Endothelial cell of umbilical vein (primary cell): ENCODE results near the gene FAM217A. TPM values are rescaled to one million over a fixed set of nuclear protein-coding genes. Genes with fewer than 3 reads are reported as not detected.

Experiments
- BruUV-seq: library from RNA; stranded (reverse); fragments of 400-500 nt; replicated peaks from 2 replicates; lab custom pipeline; 2021; lab: Mats Ljungman, UMichigan
- CTCF ChIA-PET: fragments of 300-600, 350-600 bp; sonication (Branson Sonifier 250); formaldehyde crosslinking; loops from one replicate; lab custom pipeline; 2021; ENCODE audit warnings: antibody characterized with exemption, inconsistent platforms; lab: Charles Lee
- POLR2A ChIA-PET: fragments of 300-600, 350-600 bp; sonication (Branson Sonifier 250); formaldehyde crosslinking; loops from one replicate; lab custom pipeline; 2021; ENCODE audit warnings: antibody characterized with exemption, inconsistent platforms; lab: Charles Lee
- DNase-seq: peaks from one replicate; pipeline ENCODE4 v3.0.0-alpha.2; 2011; ENCODE audit warnings: low read depth, low spot score
- FAIRE-seq: peaks from 2 replicates; lab custom pipeline; 2011; peaks lifted over from hg19 to GRCh38; lab: Jason Lieb, UNC
- H2AFZ ChIP-seq: 2 replicates; pipeline ENCODE4 v1.6.0; 2012; ENCODE audit warnings: low read depth, low read length, control low read depth, inconsistent platforms
- H3K27ac ChIP-seq: 2 replicates; pipeline ENCODE4 v1.5.1; 2011; ENCODE audit warnings: low read depth, mild to moderate bottlenecking, control low read depth, low read length, moderate library complexity; ENCODE audit not compliant: insufficient read depth
- H3K27me3 ChIP-seq, 2 experiments: 2 replicates each; pipeline versions ENCODE4 v1.6.0 to v1.6.1; 2011; ENCODE audit warnings: low read length in 2 of 2, mixed read lengths in 1 of 2; ENCODE audit not compliant: control insufficient read depth in 2 of 2, insufficient read depth in 2 of 2
- H3K36me3 ChIP-seq, 2 experiments: 2 replicates in 1 of 2; 3 replicates in 1 of 2; pipeline ENCODE4 v1.5.1; 2011; ENCODE audit warnings: low read length in 2 of 2, mild to moderate bottlenecking in 1 of 2, moderate library complexity in 1 of 2; ENCODE audit not compliant: control insufficient read depth in 2 of 2, insufficient read depth in 2 of 2; ENCODE audit errors: extremely low read depth in 1 of 2
- H3K4me1 ChIP-seq: 3 replicates; pipeline ENCODE4 v1.5.1; 2011; ENCODE audit warnings: mild to moderate bottlenecking, low read length; ENCODE audit not compliant: control insufficient read depth, insufficient read depth; ENCODE audit errors: extremely low read depth
- H3K4me2 ChIP-seq: 2 replicates; pipeline ENCODE4 v1.6.1; 2011; ENCODE audit warnings: low read length, control low read depth, mixed read lengths; ENCODE audit not compliant: insufficient read depth
- H3K4me3 ChIP-seq, 3 experiments: fragments of 200-600 bp in 1 of 3; sonication (generic), shearing (Covaris generic) in 1 of 3; replicated peaks in 1 of 3; 2 replicates each; pipeline ENCODE4 v1.5.1; 2011 to 2016; ENCODE audit warnings: control low read depth in 3 of 3, low read length in 3 of 3, mild to moderate bottlenecking in 2 of 3, inconsistent platforms in 1 of 3, low read depth in 1 of 3, moderate library complexity in 1 of 3; ENCODE audit not compliant: insufficient read depth in 1 of 3
- H3K79me2 ChIP-seq: 2 replicates; pipeline ENCODE4 v1.6.0; 2012; ENCODE audit warnings: low read length, inconsistent platforms; ENCODE audit not compliant: control insufficient read depth, insufficient read depth
- H3K9ac ChIP-seq: replicated peaks from 2 replicates; pipeline ENCODE3; 2011; ENCODE audit warnings: low read length, control low read depth; ENCODE audit not compliant: insufficient read depth; ENCODE audit errors: extremely low read depth
- H3K9me1 ChIP-seq: replicated peaks from 3 replicates; pipeline ENCODE4 v1.6.0; 2011; ENCODE audit warnings: mild to moderate bottlenecking, low read length; ENCODE audit not compliant: control insufficient read depth, insufficient read depth; ENCODE audit errors: extremely low read depth
- H3K9me3 ChIP-seq: replicated peaks from 2 replicates; pipeline ENCODE4 v1.5.1; 2012; ENCODE audit warnings: low read length, inconsistent platforms; ENCODE audit not compliant: control insufficient read depth, insufficient read depth
- H4K20me1 ChIP-seq: replicated peaks from 2 replicates; pipeline ENCODE3; 2011; ENCODE audit warnings: mild to moderate bottlenecking, low read length; ENCODE audit not compliant: control insufficient read depth, insufficient read depth; ENCODE audit errors: extremely low read depth
- EZH2 ChIP-seq: IDR thresholded peaks from 2 replicates; pipeline ENCODE4 v1.6.1; 2012; ENCODE audit warnings: borderline replicate concordance, low read depth, mild to moderate bottlenecking, moderate library complexity, low read length, inconsistent platforms; ENCODE audit not compliant: severe bottlenecking
- FOS ChIP-seq: IDR thresholded peaks from 2 replicates; pipeline ENCODE4 v1.6.1; 2011; ENCODE audit warnings: mild to moderate bottlenecking, low read length, moderate library complexity, borderline replicate concordance; ENCODE audit not compliant: insufficient read depth
- GATA2 ChIP-seq: IDR thresholded peaks from 2 replicates; pipeline ENCODE4 v1.7.0; 2011; ENCODE audit warnings: low read depth, mild to moderate bottlenecking, moderate library complexity, mixed read lengths, low read length; ENCODE audit not compliant: insufficient read length, insufficient read depth
- JUN ChIP-seq: IDR thresholded peaks from 2 replicates; pipeline ENCODE4 v1.6.1; 2011; ENCODE audit warnings: borderline replicate concordance, low read depth; ENCODE audit not compliant: insufficient read length, insufficient read depth
- MYC ChIP-seq: IDR thresholded peaks from one replicate; pipeline ENCODE4 v1.6.1; 2011; ENCODE audit warnings: mild to moderate bottlenecking, low read depth, low read length
- POLR2A ChIP-seq: IDR thresholded peaks from 2 replicates; pipeline ENCODE4 v1.6.1; 2012; ENCODE audit warnings: low read depth, mild to moderate bottlenecking, control low read depth, low read length
- POLR2AphosphoS5 ChIP-seq: IDR thresholded peaks from 2 replicates; pipeline ENCODE4 v1.6.1; 2012; ENCODE audit warnings: low read depth, mild to moderate bottlenecking, control low read depth, low read length, moderate library complexity; ENCODE audit not compliant: insufficient read depth
- dilution Hi-C: fragments of 300-500 bp; cut with MboI; formaldehyde crosslinking; loops from one replicate; pipeline ENCODE4 v1.15.0; 2019; ENCODE audit warnings: low sequenced_read_pairs; ENCODE audit not compliant: extremely low pct_ligation_motif_present
- intact Hi-C: fragments of 100-400 bp; cut with micrococcal nuclease; formaldehyde crosslinking; loops from one replicate; pipeline ENCODE4 v1.10.0; 2022
- polyA plus RNA-seq, 4 experiments: library from polyadenylated mRNA; depleted of rRNA in 3 of 4; stranded (reverse) in 3 of 4; unstranded in 1 of 4; fragments of >200 nt; gene quantifications; 2 replicates each; pipeline versions ENCODE4 v1.2.1 to v1.2.3, GENCODE V29; 2011 to 2012; ENCODE audit warnings: missing spikeins in 1 of 4
- total RNA-seq: library from RNA; stranded (reverse); gene quantifications from 2 replicates; pipeline ENCODE4 v1.2.3, GENCODE V29; 2021
- TF ChIP-seq, protein P1 (sequence below), 2 donors: IDR thresholded peaks; 1 replicate in 1 of 2; 2 replicates in 1 of 2; pipeline ENCODE4 v1.5.1; 2011; ENCODE audit warnings: low read length in 2 of 2, mild to moderate bottlenecking in 2 of 2, moderate library complexity in 2 of 2, control low read depth in 1 of 2, inconsistent platforms in 1 of 2, low read depth in 1 of 2; ENCODE audit not compliant: insufficient read depth in 1 of 2; ENCODE audit errors: extremely low read depth in 1 of 2
- TF ChIP-seq, protein P2 (sequence below): IDR thresholded peaks from 2 replicates; pipeline ENCODE4 v1.6.1; 2011; ENCODE audit not compliant: insufficient read depth, insufficient read length

FAM217A gene
- total and polyA plus RNA-seq, 2 donors (not counting 3 experiments of a cell fraction or from before 2014, with no cell fraction given) = not detected

- no peak for TF ChIP-seq MYC
- TF ChIP-seq POLR2AphosphoS5 = no peak
- TF ChIP-seq EZH2 = no peak
- TF ChIP-seq GATA2 = no peak
- TF ChIP-seq, protein P1, sequence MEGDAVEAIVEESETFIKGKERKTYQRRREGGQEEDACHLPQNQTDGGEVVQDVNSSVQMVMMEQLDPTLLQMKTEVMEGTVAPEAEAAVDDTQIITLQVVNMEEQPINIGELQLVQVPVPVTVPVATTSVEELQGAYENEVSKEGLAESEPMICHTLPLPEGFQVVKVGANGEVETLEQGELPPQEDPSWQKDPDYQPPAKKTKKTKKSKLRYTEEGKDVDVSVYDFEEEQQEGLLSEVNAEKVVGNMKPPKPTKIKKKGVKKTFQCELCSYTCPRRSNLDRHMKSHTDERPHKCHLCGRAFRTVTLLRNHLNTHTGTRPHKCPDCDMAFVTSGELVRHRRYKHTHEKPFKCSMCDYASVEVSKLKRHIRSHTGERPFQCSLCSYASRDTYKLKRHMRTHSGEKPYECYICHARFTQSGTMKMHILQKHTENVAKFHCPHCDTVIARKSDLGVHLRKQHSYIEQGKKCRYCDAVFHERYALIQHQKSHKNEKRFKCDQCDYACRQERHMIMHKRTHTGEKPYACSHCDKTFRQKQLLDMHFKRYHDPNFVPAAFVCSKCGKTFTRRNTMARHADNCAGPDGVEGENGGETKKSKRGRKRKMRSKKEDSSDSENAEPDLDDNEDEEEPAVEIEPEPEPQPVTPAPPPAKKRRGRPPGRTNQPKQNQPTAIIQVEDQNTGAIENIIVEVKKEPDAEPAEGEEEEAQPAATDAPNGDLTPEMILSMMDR (IDR thresholded peaks at IDR 0.05; ENCODE audit: extremely low read depth in 1 of 2, insufficient read depth in 1 of 2, low read depth in 1 of 2, low read length in 2 of 2) = no peak
- TF ChIP-seq JUN = no peak
- TF ChIP-seq POLR2A = no peak
- TF ChIP-seq FOS = no peak
- TF ChIP-seq, protein P2, sequence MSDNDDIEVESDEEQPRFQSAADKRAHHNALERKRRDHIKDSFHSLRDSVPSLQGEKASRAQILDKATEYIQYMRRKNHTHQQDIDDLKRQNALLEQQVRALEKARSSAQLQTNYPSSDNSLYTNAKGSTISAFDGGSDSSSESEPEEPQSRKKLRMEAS = no peak
- ChIA-PET CTCF (interaction anchor here (1.0 kb wide), 1 partner anchor 12 kb away, joined by 3 read pairs; no protein-coding TSS in a partner anchor), POLR2A (no interaction called here)
- Histone ChIP-seq H3K9ac (no peak overlapping the region), H3K4me1 (no peaks in the 10 kb centered on the region), H4K20me1 (no peaks in the 10 kb centered on the region), H3K9me3 (no peaks in the 10 kb centered on the region), H3K4me2 (no peak overlapping the region), H3K9me1 (no peaks in the 10 kb centered on the region), H3K79me2 (no peaks in the 10 kb centered on the region), H3K4me3 (no peak overlapping the region), H2AFZ (no peak overlapping the region), H3K27ac (no peak overlapping the region), H3K36me3 (peaks cover 13% of the 10 kb centered on the region in 2 experiments), H3K27me3 (no peaks in the 10 kb centered on the region)
- intact Hi-C loops = no loop called here
- no TSS peak for BruUV-seq
- dilution Hi-C loops = no loop called here
- DNase-seq (no peak), FAIRE-seq (no peak)
Observed at GRCh38 chr6:4115741-4116140, 36.8 kb upstream of the FAM217A start.
